Mucosa of descending colon (tissue), 3 donors: ENCODE measurements around the gene SDCCAG8. TPM values are rescaled to one million over a fixed set of nuclear protein-coding genes. Genes with fewer than 3 reads are reported as not detected.

Experiments
- ATAC-seq: fragments of 200-7000 bp; cut with Tn5 transposase; one replicate; pipeline ENCODE4 v1.9.1; 2020; ENCODE audit warnings: mild to moderate bottlenecking, moderate library complexity
- DNase-seq, 3 donors: peaks; one replicate each; pipeline ENCODE4 v3.0.0-alpha.2; 2020
- H3K36me3 ChIP-seq: fragments of 200-600 bp; one replicate; pipeline ENCODE4 v1.8.0; 2021; ENCODE audit warnings: low read depth, mild to moderate bottlenecking
- H3K4me1 ChIP-seq: fragments of 200-600 bp; one replicate; pipeline ENCODE4 v1.8.0; 2021; ENCODE audit warnings: low read depth, mild to moderate bottlenecking
- H3K4me3 ChIP-seq: fragments of 200-600 bp; one replicate; pipeline ENCODE4 v1.8.0; 2021; ENCODE audit warnings: mild to moderate bottlenecking
- H3K9me3 ChIP-seq: fragments of 200-600 bp; one replicate; pipeline ENCODE4 v1.8.0; 2021; ENCODE audit warnings: mild to moderate bottlenecking
- intact Hi-C, 2 donors: fragments of 100-400 bp; cut with DNase I in 1 of 2; cut with micrococcal nuclease in 1 of 2; formaldehyde crosslinking; loops; one replicate each; pipeline versions ENCODE4 v1.11.0 to v1.11.1; 2022; cut with DNase I, micrococcal nuclease
- total RNA-seq, 3 donors: library from RNA; stranded (reverse); fragmentation: NEBNext Ultra II Directional in 2 of 3; extraction: Animal tissue kit (Norgen Biotek cat#: 25700) in 2 of 3; gene quantifications; one replicate each; pipeline versions ENCODE4 v1.2.1 to v1.2.4, GENCODE V29; 2021 to 2023
- TF ChIP-seq, protein P1 (sequence below): fragments of 200-600 bp; IDR thresholded peaks from one replicate; pipeline ENCODE4 v1.8.0; 2022; ENCODE audit warnings: antibody characterized with exemption, mild to moderate bottlenecking
- donor health status: DM: no; HTN: no; CAD: no; lungs with moderate emphysema.
- donor health status: DM: no; HTN: no; CAD: no.
- donor health status: DM: no; HTN: yes; CAD: no.

Gene SDCCAG8
- total RNA-seq, 3 donors from 2014 or later = 22.1 to 37.5 (median 34.1) TPM

DNA sequence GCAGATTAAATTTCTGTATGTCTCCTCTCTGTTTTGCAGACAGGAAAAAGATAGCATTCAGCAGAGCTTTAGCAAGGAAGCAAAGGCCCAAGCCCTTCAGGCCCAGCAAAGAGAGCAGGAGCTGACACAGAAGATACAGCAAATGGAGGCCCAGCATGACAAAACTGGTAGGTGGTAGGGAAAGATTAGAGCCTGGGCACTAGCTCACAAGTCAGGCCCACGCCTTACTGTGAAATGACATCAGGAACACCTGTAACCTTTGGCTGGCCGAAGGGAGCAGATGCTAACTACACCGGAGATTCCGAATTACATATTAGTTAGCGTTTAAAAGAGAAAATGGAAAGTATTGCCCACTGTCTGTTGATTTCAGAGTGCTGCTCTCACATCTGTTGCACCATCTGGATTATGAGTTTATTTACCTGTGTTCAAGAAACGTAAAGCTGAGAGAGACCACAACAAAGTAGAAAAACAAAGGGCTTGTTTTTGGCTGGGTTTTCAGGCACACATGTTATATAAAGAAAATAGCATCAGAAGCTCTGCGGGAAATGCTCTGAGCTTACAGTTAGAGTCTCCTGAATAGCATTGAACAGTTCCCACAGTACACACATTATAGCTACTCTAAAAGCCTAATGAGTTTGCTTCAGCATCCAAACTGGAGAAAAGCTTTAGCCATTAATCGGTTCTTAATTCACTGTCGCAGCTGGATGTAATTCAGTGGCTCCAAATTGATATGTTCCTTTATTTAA lies 160.0 kb downstream of the SDCCAG8 start:
- Histone ChIP-seq H3K4me1 (no peaks in the 10 kb centered on the region), H3K4me3 (no peak overlapping the region), H3K9me3 (no peaks in the 10 kb centered on the region), H3K36me3 (no peaks in the 10 kb centered on the region)
- DNase-seq (no peak), ATAC-seq (no peak)
- TF ChIP-seq, protein P1, sequence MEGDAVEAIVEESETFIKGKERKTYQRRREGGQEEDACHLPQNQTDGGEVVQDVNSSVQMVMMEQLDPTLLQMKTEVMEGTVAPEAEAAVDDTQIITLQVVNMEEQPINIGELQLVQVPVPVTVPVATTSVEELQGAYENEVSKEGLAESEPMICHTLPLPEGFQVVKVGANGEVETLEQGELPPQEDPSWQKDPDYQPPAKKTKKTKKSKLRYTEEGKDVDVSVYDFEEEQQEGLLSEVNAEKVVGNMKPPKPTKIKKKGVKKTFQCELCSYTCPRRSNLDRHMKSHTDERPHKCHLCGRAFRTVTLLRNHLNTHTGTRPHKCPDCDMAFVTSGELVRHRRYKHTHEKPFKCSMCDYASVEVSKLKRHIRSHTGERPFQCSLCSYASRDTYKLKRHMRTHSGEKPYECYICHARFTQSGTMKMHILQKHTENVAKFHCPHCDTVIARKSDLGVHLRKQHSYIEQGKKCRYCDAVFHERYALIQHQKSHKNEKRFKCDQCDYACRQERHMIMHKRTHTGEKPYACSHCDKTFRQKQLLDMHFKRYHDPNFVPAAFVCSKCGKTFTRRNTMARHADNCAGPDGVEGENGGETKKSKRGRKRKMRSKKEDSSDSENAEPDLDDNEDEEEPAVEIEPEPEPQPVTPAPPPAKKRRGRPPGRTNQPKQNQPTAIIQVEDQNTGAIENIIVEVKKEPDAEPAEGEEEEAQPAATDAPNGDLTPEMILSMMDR = no peak
- intact Hi-C loops = no loop called here

DNA sequence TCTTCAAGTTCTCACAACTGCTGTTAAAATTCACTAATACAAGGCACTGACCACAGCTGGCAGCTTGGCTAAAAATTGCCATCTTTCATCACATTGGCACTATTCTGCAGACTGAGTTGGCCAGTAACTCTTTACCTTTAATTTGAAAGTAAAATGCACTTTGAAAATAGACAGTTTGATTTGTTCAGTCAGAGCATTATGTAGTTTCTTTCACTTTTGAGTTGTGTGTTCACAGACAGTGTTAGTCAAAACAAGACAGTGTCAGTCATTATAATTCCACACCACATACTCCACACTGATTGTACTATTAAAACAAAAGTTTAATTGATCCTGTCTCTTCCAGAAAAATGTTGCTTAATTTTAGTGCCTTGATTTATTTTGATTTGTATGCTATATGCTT lies 160.7 kb downstream of the SDCCAG8 start:
- no peaks in the 10 kb centered on the region for H3K36me3 ChIP-seq
- no peak overlapping the region for H3K4me3 ChIP-seq
- ATAC-seq = no peak
- intact Hi-C loops = no loop called here
- TF ChIP-seq, protein P1 = no peak
- no peaks in the 10 kb centered on the region for H3K4me1 ChIP-seq
- no peaks in the 10 kb centered on the region for H3K9me3 ChIP-seq
- no peak for DNase-seq

DNA sequence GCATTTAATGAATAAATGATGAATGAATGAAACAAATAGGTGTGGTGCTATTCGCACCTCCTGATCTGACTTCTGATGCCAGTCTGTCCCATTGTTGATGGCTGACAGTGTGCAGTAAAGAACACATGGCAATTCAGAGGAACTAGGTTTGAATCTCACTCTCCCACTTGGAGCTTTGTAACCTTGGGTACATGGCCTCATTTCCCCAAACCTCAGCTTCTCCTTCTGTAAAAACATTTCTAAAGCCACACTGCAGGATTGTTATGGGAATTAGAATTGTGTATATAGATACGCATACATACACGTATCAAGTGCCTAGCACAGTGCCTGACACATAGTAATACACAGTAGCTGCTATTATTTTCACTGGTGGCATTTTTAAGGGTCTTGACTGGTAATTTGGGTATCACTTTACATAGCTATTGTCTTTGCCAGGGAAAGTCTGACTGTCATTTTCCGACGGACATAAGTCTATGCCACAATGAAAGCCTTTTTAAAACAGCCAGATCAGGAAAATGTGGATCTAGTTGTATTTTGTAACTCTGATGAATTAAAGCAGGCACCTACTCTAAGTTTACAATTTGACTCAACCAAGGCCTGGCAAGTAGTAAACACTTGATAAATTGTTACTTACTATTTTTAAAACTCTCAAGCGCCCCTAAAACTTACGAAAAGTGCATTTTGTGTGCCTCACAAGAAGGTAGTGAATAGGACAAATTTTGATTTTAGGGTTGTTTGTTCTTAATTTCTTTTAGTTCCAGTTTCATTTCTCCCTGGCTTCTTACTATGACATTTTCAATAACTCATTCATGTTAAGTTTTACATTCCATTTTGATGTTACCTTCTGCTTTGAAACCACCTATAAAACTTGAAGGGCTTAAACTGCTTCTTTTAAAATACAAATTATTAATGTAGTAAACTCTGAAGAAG lies 164.4 kb downstream of the SDCCAG8 start:
- Histone ChIP-seq H3K9me3 (no peaks in the 10 kb centered on the region), H3K4me1 (peaks cover 2% of the 10 kb centered on the region), H3K36me3 (no peaks in the 10 kb centered on the region), H3K4me3 (no peak overlapping the region)
- ATAC-seq = no peak
- TF ChIP-seq, protein P1 = no peak
- intact Hi-C loops = no loop called here
- DNase-seq = no peak

DNA sequence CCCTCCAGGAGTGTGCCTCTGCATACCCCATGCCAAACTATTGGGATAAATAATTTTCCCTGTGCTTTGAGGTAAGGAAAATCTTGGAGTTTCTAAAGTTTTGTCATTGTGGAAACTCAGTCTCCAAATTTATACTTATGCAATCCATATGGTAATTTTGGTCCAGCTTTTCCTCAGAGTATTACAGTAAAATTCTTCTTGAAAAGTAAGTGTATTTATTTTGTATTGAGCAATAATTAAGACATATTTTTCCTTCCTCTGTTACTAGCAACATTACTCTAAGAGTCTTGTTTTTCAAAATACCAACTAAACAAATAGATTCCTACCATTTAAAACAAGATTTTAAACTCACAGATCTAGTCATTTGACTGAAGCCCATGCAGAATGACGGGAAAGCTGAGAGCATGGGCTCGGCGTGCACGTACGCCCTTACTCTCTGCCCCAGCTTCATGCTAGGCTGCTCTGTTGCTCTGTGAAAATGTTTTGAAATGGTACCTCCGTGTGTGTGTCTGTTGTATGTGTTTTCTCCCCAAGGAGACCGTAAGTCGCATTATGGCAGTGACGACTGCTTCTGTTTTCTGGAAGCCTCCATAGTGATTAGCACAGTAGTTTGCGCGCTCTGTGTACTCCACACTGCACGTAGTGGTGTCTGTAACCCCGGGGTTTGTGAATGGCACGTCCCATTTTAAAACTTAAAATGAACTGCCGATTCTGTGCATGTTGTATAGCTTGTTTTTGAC lies 165.3 kb downstream of the SDCCAG8 start:
- H3K4me3 ChIP-seq = no peak overlapping the region
- intact Hi-C loops = no loop called here
- ATAC-seq = peak; percentile 23

DNA sequence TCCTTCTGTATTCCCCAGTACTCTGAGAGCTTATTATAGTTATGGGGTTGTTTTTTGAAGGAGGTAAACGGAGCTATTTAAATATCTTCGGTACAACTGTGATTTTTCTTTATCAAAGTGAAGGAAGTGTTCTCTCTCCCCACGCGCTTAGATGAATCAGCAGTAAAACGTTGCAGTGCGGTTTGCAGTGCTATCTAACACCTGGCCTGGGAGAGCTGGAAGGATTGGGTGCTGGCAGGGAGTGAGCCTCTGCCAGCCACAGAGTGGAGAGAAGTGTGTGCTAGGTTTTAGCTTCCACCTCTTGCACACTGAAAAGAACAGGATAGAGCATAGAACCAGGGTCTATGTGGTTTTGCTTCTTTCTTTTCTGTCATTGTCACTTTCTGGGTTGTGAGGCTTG lies 165.9 kb downstream of the SDCCAG8 start:
- Histone ChIP-seq H3K4me3 (no peak overlapping the region), H3K9me3 (no peaks in the 10 kb centered on the region), H3K36me3 (no peaks in the 10 kb centered on the region), H3K4me1 (peaks cover 2% of the 10 kb centered on the region)
- TF ChIP-seq, protein P1 = no peak
- intact Hi-C loops = no loop called here
- DNase-seq (peak in 2 of 3 donors; percentile 35 to 41), ATAC-seq (peak; percentile 99)

More for the DNA sequence above, 165.3 kb downstream of the SDCCAG8 start:
- Histone ChIP-seq H3K4me1 (peaks cover 2% of the 10 kb centered on the region), H3K9me3 (no peaks in the 10 kb centered on the region), H3K36me3 (no peaks in the 10 kb centered on the region)
- no peak for DNase-seq
- TF ChIP-seq, protein P1 = no peak
